SKM-1 (cell line): ENCODE data around the gene LGI4.
"Not testable (repeated sequence)": the region's sequence is repeated elsewhere in the genome, so short reads cannot be mapped to it uniquely, and the experiment has no call there.

Experiments
- DNase-seq: peaks from one replicate; lab custom pipeline; 2025; ENCODE audit not compliant: unreplicated experiment; lab: John Stamatoyannopoulos, UW

The LGI4 gene

GRCh38 chr19:35107545-35107944, 27.3 kb downstream of the LGI4 start:
- no peak for DNase-seq

GRCh38 chr19:35106898-35107541, 27.8 kb downstream of the LGI4 start:
- no peak for DNase-seq

GRCh38 chr19:35106291-35106583, 28.6 kb downstream of the LGI4 start:
- no peak for DNase-seq

- no peak for DNase-seq
These were observed 29.2 kb downstream of the LGI4 start for GRCh38 chr19:35105411-35106290.

- no peak for DNase-seq
These were observed 29.8 kb downstream of the LGI4 start for GRCh38 chr19:35105047-35105410.

- no peak for DNase-seq
These were observed 30.5 kb downstream of the LGI4 start for GRCh38 chr19:35104361-35104760.

- DNase-seq: not testable (repeated sequence)
These were observed 31.2 kb downstream of the LGI4 start for GRCh38 chr19:35103614-35104013.

GRCh38 chr19:35101949-35102348, 32.9 kb downstream of the LGI4 start:
- not testable (repeated sequence) for DNase-seq

GRCh38 chr19:35100588-35101533, 34.0 kb downstream of the LGI4 start:
- DNase-seq: no peak

GRCh38 chr19:35099897-35100275, 35.0 kb downstream of the LGI4 start:
- DNase-seq: no peak

- DNase-seq: no peak
These were observed 35.5 kb downstream of the LGI4 start for GRCh38 chr19:35099155-35099896.

- no peak for DNase-seq
These were observed 36.3 kb downstream of the LGI4 start for GRCh38 chr19:35098413-35099049.

- DNase-seq: no peak
These were observed 39.0 kb downstream of the LGI4 start for GRCh38 chr19:35095667-35096368.

- no peak for DNase-seq
These were observed 40.2 kb downstream of the LGI4 start for GRCh38 chr19:35094656-35095055.

GRCh38 chr19:35093941-35094647, 40.8 kb downstream of the LGI4 start:
- DNase-seq: no peak

- no peak for DNase-seq
These were observed 41.4 kb downstream of the LGI4 start for GRCh38 chr19:35093430-35093829.

- peak; percentile 33 for DNase-seq
These were observed 44.2 kb downstream of the LGI4 start for GRCh38 chr19:35090506-35091214.

- no peak for DNase-seq
These were observed 44.7 kb downstream of the LGI4 start for GRCh38 chr19:35090160-35090505.

- DNase-seq: no peak
These were observed 45.3 kb downstream of the LGI4 start for GRCh38 chr19:35089554-35089953.
